Smooth muscle cell of the coronary artery (primary cell): ENCODE results near the gene TNS1. TPM values are rescaled to one million over a fixed set of nuclear protein-coding genes. Genes with fewer than 3 reads are reported as not detected.

Experiments
- total RNA-seq: library from RNA; depleted of rRNA; stranded (reverse); fragments of >200 nt; gene quantifications from 2 replicates; pipeline ENCODE4 v1.2.3, GENCODE V29; 2014; ENCODE audit warnings: low replicate concordance

The TNS1 gene
- 64.1 and 103 TPM in 2 replicates for total RNA-seq

GRCh38 chr2:218002845-218003180 lies at the start of gene TNS1:
TNS1 (minus strand) TSS chr2:218002995; CDS start chr2:218002872, 123 bp downstream.

Other genes starting within 250 kb of the TNS1 start
- 0.08 TPM in 1 of 2 replicates, not detected in the other for gene RUFY4, start 66.3 kb upstream of the TNS1 start, total RNA-seq
- not detected in 2 replicates for gene CXCR2, start 123.0 kb upstream of the TNS1 start, total RNA-seq
- gene CXCR1, start 164.0 kb upstream of the TNS1 start, total RNA-seq: not detected in 2 replicates
- gene ARPC2, start 214.2 kb upstream of the TNS1 start, total RNA-seq: 221 and 388 TPM in 2 replicates